ENCODE results near the gene FAT1.

The FAT1 gene

GRCh38 chr4:186584912-186585311 is 138.7 kb downstream of the FAT1 start:
- Histone ChIP-seq H3K36me3 (ENCODE audit: control insufficient read depth, insufficient read depth, low read length) (no peaks in the 10 kb centered on the region), H3K27ac (no peak overlapping the region), H3K27me3 (ENCODE audit: control insufficient read depth, insufficient read depth, low read length) (no peaks in the 10 kb centered on the region), H2AFZ (no peak overlapping the region), H3K9ac (no peak overlapping the region), H3K4me1 (no peaks in the 10 kb centered on the region), H3K9me3 (ENCODE audit: control insufficient read depth, low read length) (no peaks in the 10 kb centered on the region), H3K4me2 (ENCODE audit: low read length) (no peak overlapping the region), H3K4me3 (ENCODE audit: low read depth, low read length) (no peak overlapping the region), H3K79me2 (no peaks in the 10 kb centered on the region)
- TF ChIP-seq CTCF (IDR thresholded peaks at IDR 0.05) = no peak

GRCh38 chr4:186581421-186581820 is 142.2 kb downstream of the FAT1 start:
- H3K27me3 ChIP-seq (ENCODE audit: control insufficient read depth, insufficient read depth, low read length) = no peaks in the 10 kb centered on the region
- no peak overlapping the region for H3K9ac ChIP-seq
- H3K9me3 ChIP-seq (ENCODE audit: control insufficient read depth, low read length) = no peaks in the 10 kb centered on the region
- H3K79me2 ChIP-seq = no peaks in the 10 kb centered on the region
- no peaks in the 10 kb centered on the region for H3K36me3 ChIP-seq (ENCODE audit: control insufficient read depth, insufficient read depth, low read length)
- H3K4me1 ChIP-seq = no peaks in the 10 kb centered on the region
- no peak overlapping the region for H3K4me3 ChIP-seq (ENCODE audit: low read depth, low read length)
- no peak overlapping the region for H2AFZ ChIP-seq
- no peak for TF ChIP-seq CTCF (IDR thresholded peaks at IDR 0.05)
- H3K4me2 ChIP-seq (ENCODE audit: low read length) = no peak overlapping the region
- H3K27ac ChIP-seq = no peak overlapping the region

- Histone ChIP-seq H2AFZ (no peak overlapping the region), H3K4me1 (no peaks in the 10 kb centered on the region), H3K9ac (no peak overlapping the region), H3K9me3 (ENCODE audit: control insufficient read depth, low read length) (no peaks in the 10 kb centered on the region), H3K36me3 (ENCODE audit: control insufficient read depth, insufficient read depth, low read length) (no peaks in the 10 kb centered on the region), H3K4me3 (ENCODE audit: low read depth, low read length) (no peak overlapping the region), H3K4me2 (ENCODE audit: low read length) (no peak overlapping the region), H3K79me2 (no peaks in the 10 kb centered on the region), H3K27me3 (ENCODE audit: control insufficient read depth, insufficient read depth, low read length) (no peaks in the 10 kb centered on the region), H3K27ac (no peak overlapping the region)
- TF ChIP-seq CTCF (IDR thresholded peaks at IDR 0.05) = no peak
These were observed 143.0 kb downstream of the FAT1 start for GRCh38 chr4:186580669-186581068.

DNA sequence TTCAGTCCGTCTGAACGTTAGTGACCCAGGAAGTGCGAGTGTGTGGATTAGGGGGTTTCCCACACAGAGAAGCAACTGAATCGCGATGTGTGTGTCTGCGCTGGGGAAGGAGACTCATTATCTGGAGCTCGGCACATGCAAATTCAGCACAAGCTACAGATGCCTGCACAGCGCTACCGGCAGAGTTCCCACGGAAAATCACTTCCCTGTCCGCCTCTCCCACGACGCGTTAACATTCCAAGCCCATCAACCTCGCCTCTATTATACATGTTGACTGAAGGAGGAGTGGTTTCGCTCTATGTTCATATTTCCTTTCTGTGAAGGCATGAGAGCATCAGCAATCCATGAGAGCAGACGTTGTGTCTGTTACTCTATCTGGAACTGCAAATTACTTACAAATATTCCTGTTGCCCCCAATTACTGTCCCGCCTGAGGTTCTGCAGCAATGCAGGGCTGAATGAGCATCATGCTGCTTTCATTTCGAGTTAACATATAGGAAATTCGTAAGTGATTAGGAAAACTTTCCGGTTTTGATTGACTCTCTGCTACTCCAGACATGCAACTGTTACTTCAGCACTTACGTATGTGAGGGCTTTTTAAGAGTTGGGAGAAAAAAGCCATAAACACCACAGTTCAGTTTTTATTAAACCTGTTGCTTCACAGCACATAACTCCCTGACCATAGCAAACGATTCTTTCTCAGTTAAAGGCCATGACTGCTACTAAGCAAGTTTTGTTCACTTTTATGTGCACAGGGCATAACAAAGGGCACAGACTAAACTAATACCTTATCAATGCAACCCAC is 153.3 kb downstream of the FAT1 start:
- TF ChIP-seq CTCF (IDR thresholded peaks at IDR 0.05) = no peak
- Histone ChIP-seq H3K9me3 (ENCODE audit: control insufficient read depth, low read length) (no peaks in the 10 kb centered on the region), H3K4me3 (ENCODE audit: low read depth, low read length) (no peak overlapping the region), H3K27me3 (ENCODE audit: control insufficient read depth, insufficient read depth, low read length) (no peaks in the 10 kb centered on the region), H3K36me3 (ENCODE audit: control insufficient read depth, insufficient read depth, low read length) (no peaks in the 10 kb centered on the region), H3K79me2 (no peaks in the 10 kb centered on the region), H3K27ac (no peak overlapping the region), H3K9ac (no peak overlapping the region), H3K4me2 (ENCODE audit: low read length) (no peak overlapping the region), H3K4me1 (no peaks in the 10 kb centered on the region), H2AFZ (no peak overlapping the region)

All from parathyroid adenoma (tissue), 2 donors.